IPS-NIHi7 (cell line): ENCODE data around the gene PPP1R11.

Experiments used
- DNase-seq: peaks from one replicate; pipeline ENCODE4 v3.0.0; 2012; ENCODE audit warnings: mixed read lengths; ENCODE audit errors: extremely low spot score

The PPP1R11 gene

DNA sequence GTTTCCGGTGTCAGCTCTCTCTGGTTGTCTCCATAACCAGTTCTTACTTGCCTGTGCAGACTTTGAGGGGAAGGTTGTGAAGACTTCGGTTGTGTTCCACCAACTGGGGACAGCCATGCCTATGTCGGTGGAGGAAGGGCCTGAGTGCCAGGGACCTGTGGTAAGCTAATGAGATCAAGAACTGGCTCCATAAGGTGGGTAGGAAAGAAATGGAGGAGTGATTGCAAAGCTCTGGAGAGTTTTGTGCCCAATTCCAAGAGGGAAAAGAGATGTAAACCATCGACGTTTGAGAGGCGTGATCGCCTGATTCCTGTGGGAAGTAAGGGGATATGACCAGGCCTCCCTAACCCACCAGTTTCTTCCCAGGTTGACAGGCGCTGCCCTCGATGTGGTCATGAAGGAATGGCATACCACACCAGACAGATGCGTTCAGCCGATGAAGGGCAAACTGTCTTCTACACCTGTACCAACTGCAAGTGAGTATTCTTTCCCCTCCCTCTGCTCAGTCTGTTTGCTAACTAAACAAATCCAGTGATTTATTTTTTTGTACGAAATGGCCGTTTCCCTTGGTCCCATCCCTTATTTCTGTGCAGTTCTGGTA lies 5.0 kb upstream of the PPP1R11 start:
- no peak for DNase-seq

DNA sequence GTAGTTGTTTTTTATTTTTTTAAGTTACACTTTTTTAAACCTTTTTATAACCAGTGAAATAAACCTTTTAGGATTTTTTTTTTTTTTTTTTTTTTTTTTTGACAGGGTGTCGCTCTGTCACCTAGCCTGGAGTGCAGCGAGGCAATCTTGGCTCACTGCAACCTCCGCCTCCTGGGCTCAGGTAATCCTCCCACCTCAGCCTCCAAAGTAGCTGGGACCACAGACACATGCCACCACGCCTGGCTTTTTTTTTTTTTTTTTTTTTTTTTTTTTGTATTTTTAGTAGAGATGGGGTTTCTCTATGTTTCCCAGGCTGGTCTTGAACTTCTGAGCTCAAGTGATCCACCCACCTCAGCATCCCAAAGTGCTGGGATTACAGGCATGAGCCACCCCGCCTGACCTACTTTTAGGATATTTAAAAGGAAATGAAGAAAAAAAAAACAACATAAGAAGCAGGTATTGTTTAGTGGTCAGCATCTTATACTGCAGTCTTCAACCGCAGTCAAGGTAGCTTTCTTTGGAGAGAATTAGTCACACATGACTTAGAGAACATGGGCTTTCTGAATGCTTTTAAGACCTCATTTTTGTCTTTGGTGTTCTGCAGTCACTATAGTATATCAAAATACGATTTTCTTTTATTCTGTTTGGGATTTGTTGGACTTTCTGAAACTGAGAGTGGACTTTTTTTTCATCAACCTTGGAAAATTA lies 4.4 kb upstream of the PPP1R11 start:
- DNase-seq: no peak

DNA sequence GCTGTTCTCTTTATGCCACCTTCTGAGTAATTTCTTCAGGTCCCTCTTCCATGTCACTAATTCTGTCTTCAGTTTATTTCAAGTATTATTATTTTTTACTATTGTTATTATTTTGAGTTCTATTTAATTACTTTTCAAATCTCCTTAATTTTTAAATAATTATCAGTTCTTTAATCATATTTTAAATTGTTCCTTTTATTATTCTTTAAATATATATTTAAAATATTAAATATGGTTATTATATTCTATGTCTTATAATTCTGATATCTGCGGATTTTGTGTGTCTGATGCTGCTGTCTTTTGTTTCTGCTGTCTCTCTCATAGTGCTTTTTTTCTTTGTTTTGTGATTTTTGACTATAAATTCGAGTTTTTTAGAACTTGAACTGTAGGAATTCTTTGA lies 3.7 kb upstream of the PPP1R11 start:
- no peak for DNase-seq

DNA sequence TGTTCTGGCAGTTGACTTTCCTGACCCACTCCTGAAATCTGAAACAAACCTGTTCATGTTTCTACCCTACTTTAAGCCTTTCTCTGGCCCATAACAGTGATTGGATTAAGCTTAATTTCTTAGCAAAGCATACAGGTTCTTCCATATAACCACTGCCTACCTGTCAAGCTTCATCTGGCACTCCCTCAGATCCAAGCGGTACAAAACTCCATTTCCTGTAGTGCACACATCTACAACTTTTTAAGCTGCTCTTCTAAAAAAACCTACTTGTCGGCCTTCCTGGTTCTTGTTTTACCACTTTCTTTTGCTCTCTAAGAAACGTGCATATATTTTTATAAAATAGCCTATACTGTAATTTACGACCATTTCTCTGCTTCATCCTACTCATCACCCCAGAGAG lies 916 bp upstream of the PPP1R11 start:
- DNase-seq: no peak

- DNase-seq: peak; percentile 70
Observed at GRCh38 chr6:30067460-30068139, 602 bp downstream of the PPP1R11 start.

GRCh38 chr6:30071081-30071818 lies 4.3 kb downstream of the PPP1R11 start:
- peak; percentile 46 for DNase-seq

- DNase-seq: no peak
Observed at GRCh38 chr6:30071858-30072257, 4.9 kb downstream of the PPP1R11 start.

- no peak for DNase-seq
Observed at GRCh38 chr6:30073489-30074235, 6.7 kb downstream of the PPP1R11 start.

GRCh38 chr6:30074331-30075093 lies 7.5 kb downstream of the PPP1R11 start:
- peak; percentile 65 for DNase-seq

- DNase-seq: peak; percentile 16
Observed at GRCh38 chr6:30075094-30075789, 8.2 kb downstream of the PPP1R11 start, which contains the start of gene RNF39. Gene RNF39, minus strand, starts transcription at chr6:30075769. Its CDS starts 184 bp downstream, at chr6:30075585.

GRCh38 chr6:30075790-30076732 lies 9.1 kb downstream of the PPP1R11 start:
- peak; percentile 71 for DNase-seq

GRCh38 chr6:30077218-30077617 lies 10.2 kb downstream of the PPP1R11 start:
- DNase-seq: no peak

DNA sequence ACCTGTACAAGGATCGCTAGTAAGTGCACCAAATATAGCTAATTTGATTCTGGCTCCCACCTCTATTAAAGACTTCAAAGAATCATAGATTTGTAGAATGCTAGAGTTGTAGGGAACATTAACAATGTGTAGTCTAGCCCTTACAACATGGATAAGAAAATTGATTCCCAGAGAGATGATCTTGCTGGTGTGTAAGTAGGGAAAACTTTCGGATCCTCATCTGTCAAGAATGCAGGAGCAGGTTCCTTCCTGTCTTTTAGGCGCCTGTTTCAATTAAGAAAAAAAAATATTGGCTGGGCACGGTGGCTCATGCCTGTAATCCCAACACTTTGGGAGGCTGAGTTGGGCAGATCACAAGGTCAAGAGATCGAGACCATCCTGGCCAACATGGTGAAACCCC lies 20.9 kb downstream of the PPP1R11 start:
- no peak for DNase-seq

- no peak for DNase-seq
Observed at GRCh38 chr6:30091577-30092381, 24.8 kb downstream of the PPP1R11 start.

GRCh38 chr6:30092852-30093543 lies 26.0 kb downstream of the PPP1R11 start:
- DNase-seq: no peak

DNA sequence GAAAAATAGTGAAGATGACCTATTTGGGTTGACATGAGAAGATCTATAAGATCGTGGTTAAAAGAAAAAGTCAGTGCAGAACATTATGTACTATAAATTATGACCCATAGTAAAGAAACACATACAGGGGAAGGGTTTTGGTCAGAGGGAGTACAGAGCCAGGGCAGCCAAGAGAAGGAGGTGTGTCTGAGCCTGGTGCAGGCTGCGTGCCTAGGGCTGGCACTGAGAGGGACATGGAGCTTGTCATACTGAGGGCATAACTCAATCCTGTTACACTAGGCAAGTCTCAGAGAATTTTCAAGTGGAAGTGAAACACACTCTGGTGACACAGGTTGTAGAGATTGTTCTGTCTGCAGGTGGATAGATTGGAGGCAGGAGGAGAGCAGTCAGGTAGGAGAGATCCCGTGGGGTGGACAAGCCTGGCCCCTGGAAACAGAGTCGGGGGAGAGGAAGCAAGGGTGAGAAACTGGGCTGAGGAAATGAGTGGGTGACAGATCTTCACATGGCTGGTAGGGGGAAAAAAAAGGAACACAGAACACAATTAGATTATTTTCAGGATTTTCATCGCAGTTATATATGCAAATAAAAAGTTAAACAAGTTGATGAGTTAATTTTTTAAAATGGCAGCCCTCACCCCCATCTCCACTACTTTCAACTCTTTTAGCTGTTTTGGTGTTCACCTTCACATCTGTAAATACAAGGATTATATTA lies 27.1 kb downstream of the PPP1R11 start:
- DNase-seq: no peak

GRCh38 chr6:30096829-30097228 lies 29.8 kb downstream of the PPP1R11 start:
- DNase-seq: no peak
